GM10266 (cell line): ENCODE data around the gene OAT.
A peak's percentile ranks its signal among the peaks of the same experiment; 100 is the strongest.

Source experiments
- DNase-seq: peaks from one replicate; pipeline ENCODE4 v3.0.0; 2012; ENCODE audit errors: extremely low spot score
- TF ChIP-seq, protein P1 (sequence below): IDR thresholded peaks from 2 replicates; pipeline ENCODE4 v1.5.1; 2012; ENCODE audit warnings: mild to moderate bottlenecking, low read depth; ENCODE audit not compliant: control insufficient read depth, insufficient read depth; ENCODE audit errors: missing control alignments

Gene OAT

DNA sequence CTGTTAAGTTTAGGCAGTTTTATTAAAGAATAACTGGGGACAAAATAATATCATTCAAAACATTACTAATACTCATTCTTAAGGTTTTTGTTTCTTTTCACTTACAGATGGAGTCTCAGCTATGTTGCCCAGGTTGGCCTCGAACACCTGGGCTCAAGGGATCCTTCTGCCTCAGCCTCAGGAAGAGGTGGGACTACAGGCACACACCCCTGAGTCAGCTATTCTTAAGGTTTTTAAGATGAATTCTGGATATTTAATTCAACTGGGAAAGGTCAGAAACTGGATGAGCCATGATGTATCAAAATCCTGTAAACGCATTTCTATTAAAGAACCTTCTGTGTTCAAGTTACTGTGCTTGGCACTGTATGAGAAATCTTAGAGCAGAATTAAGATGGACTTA, 3.5 kb downstream of the OAT start:
- TF ChIP-seq, protein P1, sequence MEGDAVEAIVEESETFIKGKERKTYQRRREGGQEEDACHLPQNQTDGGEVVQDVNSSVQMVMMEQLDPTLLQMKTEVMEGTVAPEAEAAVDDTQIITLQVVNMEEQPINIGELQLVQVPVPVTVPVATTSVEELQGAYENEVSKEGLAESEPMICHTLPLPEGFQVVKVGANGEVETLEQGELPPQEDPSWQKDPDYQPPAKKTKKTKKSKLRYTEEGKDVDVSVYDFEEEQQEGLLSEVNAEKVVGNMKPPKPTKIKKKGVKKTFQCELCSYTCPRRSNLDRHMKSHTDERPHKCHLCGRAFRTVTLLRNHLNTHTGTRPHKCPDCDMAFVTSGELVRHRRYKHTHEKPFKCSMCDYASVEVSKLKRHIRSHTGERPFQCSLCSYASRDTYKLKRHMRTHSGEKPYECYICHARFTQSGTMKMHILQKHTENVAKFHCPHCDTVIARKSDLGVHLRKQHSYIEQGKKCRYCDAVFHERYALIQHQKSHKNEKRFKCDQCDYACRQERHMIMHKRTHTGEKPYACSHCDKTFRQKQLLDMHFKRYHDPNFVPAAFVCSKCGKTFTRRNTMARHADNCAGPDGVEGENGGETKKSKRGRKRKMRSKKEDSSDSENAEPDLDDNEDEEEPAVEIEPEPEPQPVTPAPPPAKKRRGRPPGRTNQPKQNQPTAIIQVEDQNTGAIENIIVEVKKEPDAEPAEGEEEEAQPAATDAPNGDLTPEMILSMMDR: no peak
- DNase-seq: no peak

DNA sequence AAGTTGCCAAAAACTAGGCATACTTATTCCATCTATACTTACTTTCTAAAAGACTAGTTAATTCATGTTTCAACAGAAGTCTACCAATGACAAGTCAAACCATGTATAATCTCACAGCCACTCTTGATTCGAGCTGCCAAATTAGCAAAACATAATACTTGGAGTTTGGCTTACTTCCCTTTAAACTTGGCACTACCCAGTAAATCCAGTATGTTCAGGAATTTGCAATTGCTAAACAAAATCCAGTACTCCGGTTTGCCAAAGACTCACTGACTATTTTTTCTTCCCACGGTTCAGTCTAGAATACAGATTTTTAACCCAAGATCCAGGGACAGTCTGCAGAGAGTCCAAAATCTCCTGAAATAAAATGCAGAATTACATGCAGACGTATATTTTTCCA, 4.6 kb downstream of the OAT start:
- DNase-seq: no peak
- TF ChIP-seq, protein P1: no peak

DNA sequence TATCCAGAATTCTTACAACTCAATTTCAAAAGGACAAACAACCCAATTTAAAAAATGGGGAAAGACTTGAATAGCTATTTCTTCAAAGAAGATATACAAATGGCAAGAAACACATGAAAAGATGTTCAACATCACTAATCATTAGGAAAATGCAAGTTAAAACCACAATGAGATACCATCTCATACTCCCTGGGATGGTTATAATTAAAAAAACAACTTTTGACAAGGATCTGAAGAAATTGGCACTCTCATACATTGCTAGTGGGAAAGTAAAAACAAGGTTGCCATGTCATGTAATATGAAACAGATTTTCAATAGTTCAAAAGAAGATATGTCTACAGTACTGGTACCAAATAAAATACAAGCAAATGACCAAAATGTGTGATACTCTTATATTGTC, 9.0 kb downstream of the OAT start:
- TF ChIP-seq, protein P1: no peak
- no peak for DNase-seq

DNA sequence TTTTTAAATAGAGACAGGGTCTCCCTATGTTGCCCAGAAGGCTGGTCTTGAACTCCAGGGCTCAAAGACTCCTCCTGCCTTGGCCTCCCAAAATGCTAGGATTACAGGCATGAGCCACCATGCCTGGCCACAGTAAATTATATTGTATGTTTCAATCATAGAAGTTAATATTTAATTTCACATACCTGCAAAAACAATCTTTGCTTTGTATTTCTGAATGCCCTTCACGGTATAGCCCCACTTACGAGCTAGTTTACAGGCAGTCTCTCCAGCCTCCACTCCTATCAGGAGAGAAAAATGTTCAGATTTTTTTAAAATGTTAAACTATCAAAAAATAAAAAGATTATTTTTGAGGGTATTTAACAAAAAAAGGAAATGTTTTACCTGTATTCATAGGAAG, 10.4 kb downstream of the OAT start:
- DNase-seq: no peak
- TF ChIP-seq, protein P1: no peak

DNA sequence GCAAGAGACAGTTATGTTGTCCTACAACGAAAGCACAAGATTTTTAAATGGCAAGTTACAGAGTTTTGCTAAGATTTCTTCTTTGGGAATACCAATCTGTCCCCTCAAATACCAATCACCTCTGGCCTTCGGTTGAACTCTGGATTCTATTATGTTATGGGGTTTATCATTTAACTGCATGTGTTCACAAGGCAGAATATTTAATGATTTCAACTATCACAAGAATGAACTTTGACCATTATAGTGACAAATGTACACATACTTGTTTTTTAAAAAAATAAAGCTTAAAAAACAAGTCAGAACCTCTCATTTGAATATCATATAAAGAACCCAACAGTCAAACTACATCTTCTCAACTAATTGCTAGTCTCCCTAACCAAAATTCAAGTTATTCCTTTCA, 11.3 kb downstream of the OAT start:
- no peak for DNase-seq
- TF ChIP-seq, protein P1: no peak

DNA sequence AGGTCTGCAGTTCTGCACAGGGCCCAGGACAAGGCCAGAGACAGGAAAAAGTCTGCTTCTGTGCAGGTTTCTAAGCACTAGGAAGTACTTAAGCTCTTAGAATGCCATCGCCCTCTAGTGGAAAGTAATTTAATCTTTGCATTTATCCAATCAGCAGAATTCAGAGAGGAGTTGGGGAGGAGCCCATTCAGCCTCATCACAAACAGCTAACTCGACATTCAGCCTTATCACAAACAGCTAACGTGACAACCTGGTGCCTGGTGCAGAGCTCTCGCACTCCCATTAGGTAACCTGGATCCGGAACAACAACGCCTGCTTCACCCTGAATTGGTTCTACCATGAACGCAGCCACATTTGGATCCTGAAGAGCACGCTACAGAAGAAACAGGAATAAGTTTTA, 15.2 kb downstream of the OAT start:
- TF ChIP-seq, protein P1: peak; percentile 61
- peak; percentile 71 for DNase-seq

DNA sequence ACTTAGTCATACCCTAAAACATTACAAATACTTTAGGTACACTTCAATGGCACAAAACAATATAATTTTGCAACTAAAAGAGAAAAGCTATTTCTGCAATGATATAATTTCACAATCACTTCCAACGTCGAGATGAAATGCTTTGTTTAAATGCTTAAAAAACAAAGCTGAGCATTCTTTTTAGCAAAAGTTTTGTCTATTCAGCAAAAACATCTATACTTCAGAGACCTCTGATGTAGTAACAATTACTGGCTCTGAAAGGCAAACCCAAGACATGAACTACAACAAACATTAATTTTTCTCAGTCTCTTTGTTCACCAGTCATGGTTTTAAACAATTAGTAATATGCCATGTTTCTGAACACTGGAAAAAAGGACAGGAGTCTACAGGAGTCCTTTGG, 16.4 kb downstream of the OAT start:
- no peak for DNase-seq
- TF ChIP-seq, protein P1: no peak
